Caco-2 (cell line): ENCODE data around the gene PML. TPM values are rescaled to one million over a fixed set of nuclear protein-coding genes. Genes with fewer than 3 reads are reported as not detected.

Experiments used
- BruUV-seq: library from RNA; stranded (reverse); fragments of 400-500 nt; replicated peaks from 2 replicates; lab custom pipeline; 2021; lab: Mats Ljungman, UMichigan
- CTCF ChIA-PET: fragments of 300-600 bp; sonication (Branson Sonifier 250); formaldehyde crosslinking; loops from one replicate; lab custom pipeline; 2022; ENCODE audit warnings: antibody characterized with exemption; lab: Charles Lee
- POLR2A ChIA-PET: fragments of 300-600 bp; sonication (Branson Sonifier 250); formaldehyde crosslinking; loops from one replicate; lab custom pipeline; 2022; ENCODE audit warnings: antibody characterized with exemption; lab: Charles Lee
- DNase-seq, 2 experiments: peaks; one replicate each; pipeline versions ENCODE4 v3.0.0 to v3.0.0-alpha.2; 2020 to 2022
- H3K27me3 ChIP-seq: replicated peaks from 2 replicates; pipeline ENCODE4 v1.6.0; 2011; ENCODE audit warnings: low read length; ENCODE audit not compliant: control insufficient read depth, insufficient read depth
- H3K36me3 ChIP-seq: 2 replicates; pipeline ENCODE4 v1.5.1; 2011; ENCODE audit warnings: low read length; ENCODE audit not compliant: control insufficient read depth, insufficient read depth
- H3K4me1 ChIP-seq: fragments of 250-450 bp; sonication (Bioruptor Pico); 2 replicates; pipeline ENCODE4 v1.5.1; 2020; ENCODE audit warnings: mild to moderate bottlenecking
- H3K4me3 ChIP-seq: 2 replicates; pipeline ENCODE4 v1.5.1; 2011; ENCODE audit warnings: low read depth, mild to moderate bottlenecking, control low read depth, low read length
- H3K9me3 ChIP-seq: fragments of 250-450 bp; sonication (Bioruptor Pico); 2 replicates; pipeline ENCODE4 v1.5.1; 2020; ENCODE audit warnings: mild to moderate bottlenecking, moderate library complexity
- H3K27ac Mint-ChIP-seq: one replicate; pipeline ENCODE4 v1.8.0; 2022; ENCODE audit warnings: mixed read lengths; ENCODE audit not compliant: unreplicated experiment
- H3K27me3 Mint-ChIP-seq: one replicate; pipeline ENCODE4 v1.8.0; 2022; ENCODE audit warnings: mixed read lengths; ENCODE audit not compliant: insufficient read depth, unreplicated experiment
- H3K36me3 Mint-ChIP-seq: one replicate; pipeline ENCODE4 v1.8.0; 2022; ENCODE audit warnings: mild to moderate bottlenecking, mixed read lengths; ENCODE audit not compliant: insufficient read depth, unreplicated experiment
- H3K4me1 Mint-ChIP-seq: one replicate; pipeline ENCODE4 v1.8.0; 2022; ENCODE audit warnings: low read depth, mixed read lengths; ENCODE audit not compliant: unreplicated experiment
- H3K4me3 Mint-ChIP-seq: one replicate; pipeline ENCODE4 v1.8.0; 2022; ENCODE audit warnings: mild to moderate bottlenecking, moderate library complexity, mixed read lengths; ENCODE audit not compliant: unreplicated experiment
- H3K9me3 Mint-ChIP-seq: one replicate; pipeline ENCODE4 v1.8.0; 2022; ENCODE audit warnings: mixed read lengths; ENCODE audit not compliant: unreplicated experiment
- intact Hi-C: fragments of 100-400 bp; cut with micrococcal nuclease; formaldehyde crosslinking; loops from one replicate; pipeline ENCODE4 v1.10.0; 2022; ENCODE audit not compliant: unreplicated experiment
- total RNA-seq: library from RNA; stranded (reverse); gene quantifications from 2 replicates; pipeline ENCODE4 v1.2.3, GENCODE V29; 2022
- TF ChIP-seq, protein P1 (sequence below), 2 experiments: fragments of 200-600 bp in 1 of 2; IDR thresholded peaks; 1 replicate in 1 of 2; 2 replicates in 1 of 2; pipeline versions ENCODE4 v1.5.1 to v1.8.0; 2011 to 2022; ENCODE audit warnings: antibody characterized with exemption in 1 of 2, control low read depth in 1 of 2, inconsistent platforms in 1 of 2, low read depth in 1 of 2, low read length in 1 of 2, mild to moderate bottlenecking in 1 of 2, moderate library complexity in 1 of 2; ENCODE audit not compliant: insufficient read depth in 1 of 2, severe bottlenecking in 1 of 2, unreplicated experiment in 1 of 2

Gene PML
- total RNA-seq, 1 experiment from 2014 or later, result 18.7 TPM

DNA sequence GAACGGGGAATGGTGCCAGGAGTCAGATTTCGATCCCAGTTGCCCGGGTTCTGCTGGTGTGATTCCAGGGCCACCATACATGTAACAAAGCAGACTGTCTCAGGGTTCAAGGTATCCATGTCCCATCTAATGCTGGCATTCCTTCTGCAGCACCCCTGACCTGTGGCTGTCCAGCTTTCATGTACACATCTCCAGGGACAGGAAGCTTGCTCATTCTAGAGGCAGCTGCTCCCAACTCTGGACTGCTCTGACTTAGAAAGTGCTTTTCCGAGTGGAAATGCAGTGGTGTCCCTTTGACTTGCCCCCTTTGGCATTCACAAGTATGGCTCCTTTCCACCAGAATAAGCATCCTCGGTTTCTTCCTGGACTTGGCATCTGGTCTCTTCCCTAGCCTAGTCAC is 30.9 kb downstream of the PML start:
- Mint-ChIP-seq H3K36me3 (no peaks in the 10 kb centered on the region), H3K27me3 (no peaks in the 10 kb centered on the region), H3K4me1 (no peaks in the 10 kb centered on the region), H3K9me3 (no peaks in the 10 kb centered on the region), H3K4me3 (no peak overlapping the region), H3K27ac (no peak overlapping the region)
- H3K9me3 ChIP-seq, result no peaks in the 10 kb centered on the region
- intact Hi-C loops, result no loop called here
- TF ChIP-seq, protein P1, sequence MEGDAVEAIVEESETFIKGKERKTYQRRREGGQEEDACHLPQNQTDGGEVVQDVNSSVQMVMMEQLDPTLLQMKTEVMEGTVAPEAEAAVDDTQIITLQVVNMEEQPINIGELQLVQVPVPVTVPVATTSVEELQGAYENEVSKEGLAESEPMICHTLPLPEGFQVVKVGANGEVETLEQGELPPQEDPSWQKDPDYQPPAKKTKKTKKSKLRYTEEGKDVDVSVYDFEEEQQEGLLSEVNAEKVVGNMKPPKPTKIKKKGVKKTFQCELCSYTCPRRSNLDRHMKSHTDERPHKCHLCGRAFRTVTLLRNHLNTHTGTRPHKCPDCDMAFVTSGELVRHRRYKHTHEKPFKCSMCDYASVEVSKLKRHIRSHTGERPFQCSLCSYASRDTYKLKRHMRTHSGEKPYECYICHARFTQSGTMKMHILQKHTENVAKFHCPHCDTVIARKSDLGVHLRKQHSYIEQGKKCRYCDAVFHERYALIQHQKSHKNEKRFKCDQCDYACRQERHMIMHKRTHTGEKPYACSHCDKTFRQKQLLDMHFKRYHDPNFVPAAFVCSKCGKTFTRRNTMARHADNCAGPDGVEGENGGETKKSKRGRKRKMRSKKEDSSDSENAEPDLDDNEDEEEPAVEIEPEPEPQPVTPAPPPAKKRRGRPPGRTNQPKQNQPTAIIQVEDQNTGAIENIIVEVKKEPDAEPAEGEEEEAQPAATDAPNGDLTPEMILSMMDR (IDR thresholded peaks at IDR 0.05; ENCODE audit: insufficient read depth in 1 of 2, low read depth in 1 of 2, low read length in 1 of 2, severe bottlenecking in 1 of 2, unreplicated experiment in 1 of 2), result no peak
- ChIA-PET CTCF (no interaction called here), POLR2A (no interaction called here)
- DNase-seq, result no peak
- BruUV-seq, result no TSS peak
- no peak overlapping the region for H3K4me3 ChIP-seq
- no peaks in the 10 kb centered on the region for H3K36me3 ChIP-seq
- H3K4me1 ChIP-seq, result no peaks in the 10 kb centered on the region
- no peaks in the 10 kb centered on the region for H3K27me3 ChIP-seq

- CTCF ChIA-PET, result interaction anchor here (0.9 kb wide), 1 partner anchor 9 kb away, joined by 3 read pairs; no protein-coding TSS in a partner anchor
- no peaks in the 10 kb centered on the region for H3K36me3 Mint-ChIP-seq
- TF ChIP-seq, protein P1 (IDR thresholded peaks at IDR 0.05; ENCODE audit: insufficient read depth in 1 of 2, low read depth in 1 of 2, low read length in 1 of 2, severe bottlenecking in 1 of 2, unreplicated experiment in 1 of 2), result no peak
- H3K4me3 Mint-ChIP-seq, result no peak overlapping the region
- no peaks in the 10 kb centered on the region for H3K36me3 ChIP-seq
- POLR2A ChIA-PET, result no interaction called here
- no peak overlapping the region for H3K4me3 ChIP-seq
- no peaks in the 10 kb centered on the region for H3K4me1 ChIP-seq
- intact Hi-C loops, result no loop called here
- H3K9me3 ChIP-seq, result no peaks in the 10 kb centered on the region
- no TSS peak for BruUV-seq
- DNase-seq, result no peak
- H3K27ac Mint-ChIP-seq, result no peak overlapping the region
- H3K9me3 Mint-ChIP-seq, result no peaks in the 10 kb centered on the region
- no peaks in the 10 kb centered on the region for H3K27me3 Mint-ChIP-seq
- H3K4me1 Mint-ChIP-seq, result no peaks in the 10 kb centered on the region
- no peaks in the 10 kb centered on the region for H3K27me3 ChIP-seq
Observed at GRCh38 chr15:74027688-74028087, 33.2 kb downstream of the PML start.

GRCh38 chr15:74028646-74029045 is 34.1 kb downstream of the PML start:
- ChIA-PET CTCF (no interaction called here), POLR2A (no interaction called here)
- no peaks in the 10 kb centered on the region for H3K36me3 Mint-ChIP-seq
- no peaks in the 10 kb centered on the region for H3K9me3 Mint-ChIP-seq
- no peak overlapping the region for H3K4me3 Mint-ChIP-seq
- no TSS peak for BruUV-seq
- H3K4me3 ChIP-seq, result no peak overlapping the region
- TF ChIP-seq, protein P1 (IDR thresholded peaks at IDR 0.05; ENCODE audit: insufficient read depth in 1 of 2, low read depth in 1 of 2, low read length in 1 of 2, severe bottlenecking in 1 of 2, unreplicated experiment in 1 of 2), result no peak
- no peaks in the 10 kb centered on the region for H3K4me1 ChIP-seq
- H3K27me3 Mint-ChIP-seq, result no peaks in the 10 kb centered on the region
- DNase-seq, result no peak
- H3K36me3 ChIP-seq, result no peaks in the 10 kb centered on the region
- H3K9me3 ChIP-seq, result no peaks in the 10 kb centered on the region
- no peak overlapping the region for H3K27ac Mint-ChIP-seq
- no peaks in the 10 kb centered on the region for H3K27me3 ChIP-seq
- no peaks in the 10 kb centered on the region for H3K4me1 Mint-ChIP-seq
- intact Hi-C loops, result no loop called here
